HG03103 (cell line): ENCODE results near the gene PHLDB1.
A peak's percentile ranks its signal among the peaks of the same experiment; 100 is the strongest.
"Not testable (repeated sequence)": the region's sequence is repeated elsewhere in the genome, so short reads cannot be mapped to it uniquely, and the experiment has no call there.

Source experiments
- ATAC-seq: cut with Tn5 transposase; IDR thresholded peaks from one replicate; pipeline ENCODE4 v1.9.1; 2021; ENCODE audit warnings: low read depth; ENCODE audit not compliant: unreplicated experiment

The PHLDB1 gene

DNA sequence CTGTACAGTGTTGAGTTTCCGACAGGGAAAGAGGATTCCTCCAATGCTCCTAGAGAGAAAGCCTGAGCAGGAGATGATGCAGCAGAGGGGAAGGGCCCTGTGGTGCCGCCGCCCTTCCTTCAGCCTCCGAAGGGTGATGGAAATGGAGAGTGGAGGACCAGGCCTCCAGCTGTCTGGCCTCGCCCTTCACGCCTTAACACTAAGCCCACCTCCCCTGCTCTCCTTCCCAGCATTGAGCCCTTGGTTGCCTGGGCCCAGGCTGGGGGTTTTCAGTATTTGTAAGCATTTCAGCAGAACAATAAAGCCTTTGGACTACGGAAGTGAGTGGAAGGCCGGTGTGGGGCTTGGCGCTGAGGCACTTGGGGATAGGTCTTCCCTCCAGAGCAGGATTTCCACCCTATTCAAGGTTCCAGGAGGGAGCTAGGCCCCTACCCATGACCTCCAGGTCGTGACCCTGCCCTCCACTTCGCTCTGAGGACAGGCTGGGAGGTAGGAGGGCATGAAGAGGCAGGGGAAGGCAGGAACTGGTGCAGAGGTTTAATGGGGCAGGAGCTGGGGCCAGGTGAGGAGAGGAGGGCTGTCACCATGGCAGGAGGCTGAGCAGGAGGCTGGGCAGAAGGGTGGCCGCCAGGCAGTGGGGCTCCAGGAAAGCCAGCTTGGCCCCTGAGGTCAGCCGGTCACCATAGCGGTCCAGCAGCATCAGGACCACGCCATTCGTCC, 50.5 kb downstream of the PHLDB1 start:
- ATAC-seq = no peak

GRCh38 chr11:118658429-118659313, 51.3 kb downstream of the PHLDB1 start:
- no peak for ATAC-seq

GRCh38 chr11:118659314-118659952, 52.0 kb downstream of the PHLDB1 start:
- peak; percentile 82 for ATAC-seq

- no peak for ATAC-seq
Observed at GRCh38 chr11:118659953-118660680, 52.7 kb downstream of the PHLDB1 start.

- ATAC-seq = no peak
Observed at GRCh38 chr11:118660681-118661424, 53.4 kb downstream of the PHLDB1 start.

GRCh38 chr11:118661425-118662301, 54.2 kb downstream of the PHLDB1 start:
- ATAC-seq = no peak

DNA sequence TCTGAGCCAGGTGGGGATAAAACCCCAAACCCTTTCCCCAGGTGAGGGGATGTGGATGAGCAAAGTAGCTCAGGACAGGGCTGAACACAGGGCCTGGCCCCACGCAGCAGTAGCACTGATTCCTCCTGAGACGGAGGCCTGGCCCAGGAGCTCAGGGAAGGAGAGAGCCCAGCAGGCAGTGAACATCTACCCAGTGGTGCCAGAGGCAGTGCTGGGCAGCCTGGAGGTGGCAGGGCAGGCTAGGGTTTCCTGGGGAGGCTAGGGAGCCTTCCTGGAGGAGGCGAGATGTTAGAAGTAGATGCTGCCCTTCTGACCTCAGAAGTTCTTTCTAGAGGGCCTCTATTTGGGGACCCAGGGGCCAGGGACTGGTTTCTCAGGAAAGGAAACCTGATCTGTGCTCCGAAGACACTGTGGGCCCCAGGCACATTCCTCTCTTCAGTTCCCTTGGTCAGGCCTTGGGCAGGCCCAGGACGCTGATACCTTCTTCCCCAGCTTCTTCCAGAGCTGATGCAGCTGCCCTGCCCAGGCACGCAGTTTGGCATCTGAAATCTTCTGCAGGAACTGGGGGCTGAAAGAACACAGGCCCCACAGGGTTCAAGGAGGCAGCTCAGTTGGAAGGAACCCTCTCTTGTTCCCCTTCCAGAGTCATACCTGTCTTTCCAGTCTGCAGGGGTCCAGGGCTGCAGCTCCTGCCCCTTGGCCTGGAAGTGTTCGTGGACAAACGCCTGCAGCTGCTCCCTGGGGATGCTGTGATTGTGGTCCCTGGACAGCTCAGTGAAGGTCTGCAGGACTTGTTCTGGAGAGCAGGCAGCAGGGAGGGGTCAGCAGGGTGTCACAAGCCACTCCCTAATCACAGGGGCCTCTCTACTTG, 55.2 kb downstream of the PHLDB1 start:
- ATAC-seq = no peak

DNA sequence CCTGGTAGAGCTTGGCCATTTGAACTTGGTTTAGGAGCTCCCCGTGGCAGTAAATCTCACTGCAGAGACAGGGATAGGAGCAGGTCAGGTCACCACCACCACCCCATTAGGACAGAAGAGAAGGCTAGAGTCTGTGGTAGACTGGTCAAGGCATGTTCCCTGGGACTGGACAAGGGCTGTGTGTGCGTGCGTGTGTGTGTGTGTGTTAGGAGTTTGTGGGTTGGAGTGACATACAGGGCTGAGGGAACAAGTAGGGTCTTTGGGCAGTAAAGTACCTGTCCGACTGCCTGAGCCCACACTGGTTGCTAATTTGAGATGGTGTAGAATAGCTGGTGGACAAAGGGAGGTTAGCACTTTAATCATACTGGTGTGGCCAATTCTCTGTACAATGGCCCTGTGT, 56.0 kb downstream of the PHLDB1 start:
- no peak for ATAC-seq

- ATAC-seq = no peak
Observed at GRCh38 chr11:118663902-118664301, 56.5 kb downstream of the PHLDB1 start.

DNA sequence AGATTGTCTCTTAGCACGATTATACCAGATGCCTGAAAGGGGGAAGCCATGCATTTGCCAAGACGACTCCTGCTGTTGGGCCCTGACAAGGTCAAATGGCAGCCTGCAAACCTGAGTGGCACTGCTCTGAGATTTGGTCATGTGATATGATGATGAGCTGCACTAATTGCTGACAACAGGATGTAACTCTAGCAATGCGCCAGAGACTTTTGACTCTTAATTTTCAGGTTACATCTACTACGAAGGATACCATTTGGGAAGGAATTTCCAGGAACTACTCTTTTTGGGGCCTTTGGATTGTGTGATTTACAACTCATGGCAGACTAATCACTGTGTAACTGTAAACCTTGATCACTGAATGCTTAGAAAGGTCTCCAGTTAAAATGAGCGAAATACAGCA, 59.0 kb downstream of the PHLDB1 start:
- ATAC-seq = no peak

- no peak for ATAC-seq
Observed at GRCh38 chr11:118670063-118670462, 62.6 kb downstream of the PHLDB1 start.

GRCh38 chr11:118671254-118671653, 63.8 kb downstream of the PHLDB1 start:
- no peak for ATAC-seq

DNA sequence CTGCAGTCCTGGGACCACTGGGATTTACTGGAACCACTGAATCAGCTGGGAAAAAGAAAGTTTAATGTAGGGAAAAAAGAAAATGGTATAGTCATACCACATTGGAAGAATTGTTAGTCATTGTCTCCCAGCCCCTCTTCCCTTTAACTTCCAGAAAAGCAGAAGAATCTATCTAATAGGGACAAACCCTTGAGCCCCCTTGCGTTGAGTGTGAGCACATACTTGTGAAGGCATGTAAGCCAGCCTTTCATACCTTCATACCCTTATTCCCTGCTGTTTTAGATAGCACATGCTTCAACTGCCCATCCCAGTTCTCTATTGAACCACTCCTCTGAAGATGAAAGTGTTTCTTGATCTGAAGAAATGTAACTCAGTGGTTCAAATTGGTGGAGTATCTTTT, 65.4 kb downstream of the PHLDB1 start:
- ATAC-seq = no peak

DNA sequence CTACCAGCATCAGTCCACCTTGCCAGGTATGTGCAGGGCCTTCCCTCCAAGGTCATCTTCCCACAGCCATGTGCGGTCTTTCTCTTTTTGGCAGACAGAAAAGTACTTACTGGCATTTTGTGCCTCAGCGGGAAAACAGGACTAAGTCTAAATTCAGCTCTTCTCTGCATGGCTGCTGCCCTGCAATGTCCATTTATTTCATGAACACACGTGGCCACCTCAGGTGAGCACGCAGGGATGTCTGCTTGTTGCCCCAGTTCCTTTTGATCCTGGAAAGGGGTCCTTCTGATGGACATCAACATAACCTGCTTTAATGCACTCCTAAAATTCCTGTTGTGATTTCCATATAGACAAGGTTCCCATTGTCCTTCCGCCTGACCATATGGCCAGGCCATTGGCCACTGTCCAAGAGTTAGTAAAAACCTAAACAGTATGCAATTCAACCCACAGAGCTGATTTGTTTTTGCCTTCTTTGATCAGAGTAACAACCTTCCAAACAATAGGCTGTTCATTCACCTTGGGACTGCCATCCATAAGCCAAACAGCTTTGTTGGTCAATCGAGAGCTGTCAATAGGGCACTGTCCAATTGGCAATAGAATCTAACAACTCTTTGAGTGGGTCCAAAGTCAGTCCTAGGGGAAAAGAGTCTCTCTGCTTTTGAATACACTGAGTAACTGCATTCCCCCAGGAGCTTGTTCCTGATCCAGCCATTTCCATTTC, 66.1 kb downstream of the PHLDB1 start:
- no peak for ATAC-seq

GRCh38 chr11:118674082-118674435, 66.6 kb downstream of the PHLDB1 start:
- no peak for ATAC-seq

GRCh38 chr11:118677977-118678376, 70.6 kb downstream of the PHLDB1 start:
- no peak for ATAC-seq

GRCh38 chr11:118678908-118679307, 71.5 kb downstream of the PHLDB1 start:
- not testable (repeated sequence) for ATAC-seq

GRCh38 chr11:118679483-118679882, 72.1 kb downstream of the PHLDB1 start, which contains the start of gene TREH:
Gene TREH, minus strand, starts transcription at chr11:118679650. Its CDS starts 23 bp downstream, at chr11:118679627.
- ATAC-seq = no peak
